HG03159 (cell line): ENCODE results near the gene MRPL48.
A peak's percentile ranks its signal among the peaks of the same experiment; 100 is the strongest.
"Not testable (repeated sequence)": the region's sequence is repeated elsewhere in the genome, so short reads cannot be mapped to it uniquely, and the experiment has no call there.

Experiments used
- ATAC-seq: cut with Tn5 transposase; IDR thresholded peaks from one replicate; pipeline ENCODE4 v1.9.1; 2021; ENCODE audit warnings: mild to moderate bottlenecking, moderate library complexity; ENCODE audit not compliant: unreplicated experiment

The MRPL48 gene

GRCh38 chr11:73787643-73788558, at the start of gene MRPL48:
Gene MRPL48 (plus strand): TSS chr11:73787874. CDS start chr11:73787972, 98 bp downstream.
- ATAC-seq: peak; percentile 93

DNA sequence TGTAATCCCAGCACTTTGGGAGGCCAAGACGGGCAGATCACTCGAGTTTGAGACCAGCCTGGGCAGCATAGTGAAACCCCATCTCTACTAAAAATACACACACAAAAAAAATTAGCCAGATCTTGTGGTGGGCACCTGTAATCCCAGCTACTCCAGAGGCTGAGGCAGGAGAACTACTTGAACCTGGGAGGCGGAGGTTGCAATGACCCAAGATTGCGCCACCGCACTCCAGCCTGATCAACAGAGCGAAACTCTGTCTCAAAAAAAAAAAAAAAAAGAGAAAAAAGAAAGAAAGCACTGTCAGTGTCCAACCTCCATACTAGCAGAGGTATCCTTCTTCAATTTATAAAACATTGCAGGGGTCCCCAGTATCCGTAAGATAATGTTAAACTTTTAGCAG, 44.6 kb upstream of the MRPL48 start:
- no peak for ATAC-seq

DNA sequence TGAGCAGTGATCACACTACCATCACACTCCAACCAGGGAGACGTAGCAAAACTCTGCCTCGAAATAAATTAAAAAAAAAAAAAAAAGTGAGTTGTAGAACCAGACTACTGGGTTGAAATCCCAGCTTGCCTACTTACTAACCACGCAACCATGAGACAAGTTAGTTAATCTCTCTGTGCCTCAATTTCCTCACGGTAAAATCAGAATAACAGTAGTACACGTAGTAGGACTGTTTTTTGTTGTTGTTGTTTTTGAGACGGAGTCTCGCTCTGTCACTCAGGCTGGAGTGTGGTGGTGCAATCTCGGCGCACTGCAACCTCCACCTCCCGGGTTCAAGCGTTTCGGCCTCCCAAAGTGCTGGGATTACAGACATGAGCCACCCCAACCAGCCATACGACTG, 41.0 kb upstream of the MRPL48 start:
- no peak for ATAC-seq

DNA sequence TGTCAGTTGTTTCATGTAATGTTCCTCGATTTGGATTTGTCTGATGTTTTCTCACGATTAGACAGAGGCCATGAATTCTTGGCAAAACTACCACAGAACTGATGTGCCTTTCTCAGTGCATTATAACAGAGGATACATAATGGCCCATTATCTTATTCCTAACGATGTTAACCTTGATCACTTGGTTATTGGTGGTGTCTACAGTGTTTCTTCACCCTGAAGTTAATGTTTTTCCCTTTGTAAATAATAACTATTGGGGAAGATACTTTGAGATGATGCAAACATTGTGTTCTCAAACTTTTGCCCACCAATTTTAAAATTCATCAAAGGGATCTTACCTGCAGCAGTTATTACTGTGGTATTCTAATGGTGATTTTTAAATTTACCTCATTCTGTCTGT, 39.9 kb upstream of the MRPL48 start:
- ATAC-seq: no peak

DNA sequence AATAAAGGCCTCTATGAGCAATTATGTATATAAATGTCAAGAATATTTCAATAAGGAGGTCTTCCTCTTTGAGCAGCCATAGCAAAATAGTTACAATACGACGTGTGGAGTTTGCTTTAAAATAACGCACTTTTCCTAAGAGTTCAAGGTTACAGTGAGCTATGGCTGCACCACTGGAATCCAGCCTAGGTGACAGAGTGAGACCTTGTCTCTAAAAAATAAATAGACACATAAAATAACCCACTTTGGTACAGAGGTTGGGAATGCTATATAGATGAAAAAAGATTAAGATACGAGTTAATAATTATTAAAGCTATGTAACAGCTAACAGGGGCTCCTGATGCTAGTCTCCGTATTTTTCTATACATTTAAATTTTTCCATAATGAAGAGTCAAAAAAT, 39.4 kb upstream of the MRPL48 start:
- no peak for ATAC-seq

GRCh38 chr11:73749118-73749517, 38.6 kb upstream of the MRPL48 start:
- ATAC-seq: no peak

DNA sequence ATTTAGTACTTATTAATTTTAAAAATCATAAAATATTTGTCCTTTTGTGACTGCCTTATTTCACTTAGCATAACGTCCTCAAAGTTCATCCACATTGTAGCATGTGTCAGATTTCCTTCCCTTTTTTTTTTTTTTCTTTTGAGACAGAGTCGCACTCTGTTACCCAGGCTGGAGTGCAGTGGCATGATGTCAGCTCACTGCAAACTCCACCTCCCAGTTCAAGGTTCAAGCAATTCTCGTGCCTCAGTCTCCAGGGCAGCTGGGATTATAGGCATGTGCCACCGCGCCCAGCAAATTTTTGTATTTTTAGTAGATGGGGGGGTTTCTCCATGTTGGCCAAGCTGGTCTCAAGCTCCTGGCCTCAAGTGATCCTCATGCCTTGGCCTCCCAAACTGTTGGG, 37.4 kb upstream of the MRPL48 start:
- ATAC-seq: no peak

DNA sequence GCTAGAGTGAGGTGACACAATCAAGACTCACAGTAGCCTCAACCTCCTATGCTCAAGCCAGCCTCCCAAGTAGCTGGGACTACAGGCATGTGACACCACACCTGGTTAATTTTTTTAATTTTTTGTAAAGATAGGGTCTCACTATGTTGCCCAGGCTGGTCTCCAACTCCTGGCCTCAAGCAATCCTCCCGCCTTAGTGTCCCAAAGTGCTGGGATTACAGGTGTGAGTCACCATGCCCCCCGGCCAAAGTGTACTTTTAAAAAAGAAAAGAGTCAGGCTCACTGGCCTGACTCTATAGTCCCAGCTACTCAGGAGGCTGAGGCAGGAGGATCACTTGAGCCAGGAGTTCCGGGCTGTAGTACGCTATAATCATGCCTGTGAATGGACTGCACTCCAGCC, 36.8 kb upstream of the MRPL48 start:
- ATAC-seq: not testable (repeated sequence)

GRCh38 chr11:73752216-73752867, 35.3 kb upstream of the MRPL48 start:
- no peak for ATAC-seq

GRCh38 chr11:73752903-73753302, 34.8 kb upstream of the MRPL48 start:
- no peak for ATAC-seq

DNA sequence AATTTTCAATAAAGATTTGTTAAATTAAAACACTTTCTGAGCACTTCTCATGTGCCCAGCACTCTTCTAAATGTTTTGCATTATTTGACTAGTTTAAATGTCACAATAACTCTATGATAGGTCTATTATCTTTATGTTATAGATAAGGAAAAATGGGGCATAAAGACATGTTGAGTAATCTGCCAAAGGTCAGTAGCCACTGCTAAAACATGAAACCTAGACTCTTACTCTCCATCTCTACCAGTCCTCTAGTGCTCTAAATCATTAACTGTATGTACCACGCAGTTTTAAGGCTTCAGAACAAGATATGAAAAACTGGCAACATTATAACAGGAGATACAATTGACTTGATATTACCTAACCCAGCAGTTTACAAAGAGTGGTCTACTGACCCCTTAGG, 33.7 kb upstream of the MRPL48 start:
- no peak for ATAC-seq

DNA sequence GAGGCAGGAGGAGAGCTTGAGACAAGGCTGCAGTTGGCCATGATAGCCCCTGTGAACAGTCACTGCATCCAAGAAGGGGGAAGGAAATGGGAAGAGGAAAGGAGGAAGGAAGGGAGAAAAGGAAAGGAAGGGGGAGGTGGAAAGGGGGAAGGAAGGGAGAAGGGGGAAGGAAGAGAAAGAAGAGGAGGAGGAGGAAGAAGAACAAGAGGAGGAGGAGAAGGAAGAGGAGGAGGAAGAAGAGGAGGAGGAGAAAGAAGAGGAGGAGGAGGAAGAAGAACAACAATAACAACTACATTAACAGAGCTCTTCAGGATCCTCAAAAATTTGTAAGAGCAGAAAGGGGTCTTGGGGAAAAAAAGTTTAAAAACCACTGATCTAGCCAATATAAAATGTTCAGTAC, 32.0 kb upstream of the MRPL48 start:
- ATAC-seq: no peak

- ATAC-seq: no peak
Measured at GRCh38 chr11:73757598-73757997, 30.1 kb upstream of the MRPL48 start.

DNA sequence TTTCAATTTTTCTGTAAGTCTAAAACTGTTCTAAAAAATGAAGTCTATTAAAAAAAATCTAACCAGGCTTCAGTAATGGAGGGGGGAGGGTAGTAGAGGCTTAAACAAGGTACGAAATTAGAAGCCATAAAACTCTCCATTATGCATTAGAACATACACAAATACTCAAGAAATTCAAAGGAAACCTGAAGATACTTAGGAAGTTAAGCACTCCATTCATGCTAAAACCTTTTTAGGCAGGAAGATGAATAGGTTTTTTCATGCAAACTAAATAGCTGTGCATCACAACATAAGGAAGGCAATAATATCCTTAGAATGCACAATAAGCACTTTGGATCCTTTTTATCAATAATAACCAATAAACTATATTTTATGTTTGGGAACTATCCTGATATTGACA, 29.2 kb upstream of the MRPL48 start:
- no peak for ATAC-seq

DNA sequence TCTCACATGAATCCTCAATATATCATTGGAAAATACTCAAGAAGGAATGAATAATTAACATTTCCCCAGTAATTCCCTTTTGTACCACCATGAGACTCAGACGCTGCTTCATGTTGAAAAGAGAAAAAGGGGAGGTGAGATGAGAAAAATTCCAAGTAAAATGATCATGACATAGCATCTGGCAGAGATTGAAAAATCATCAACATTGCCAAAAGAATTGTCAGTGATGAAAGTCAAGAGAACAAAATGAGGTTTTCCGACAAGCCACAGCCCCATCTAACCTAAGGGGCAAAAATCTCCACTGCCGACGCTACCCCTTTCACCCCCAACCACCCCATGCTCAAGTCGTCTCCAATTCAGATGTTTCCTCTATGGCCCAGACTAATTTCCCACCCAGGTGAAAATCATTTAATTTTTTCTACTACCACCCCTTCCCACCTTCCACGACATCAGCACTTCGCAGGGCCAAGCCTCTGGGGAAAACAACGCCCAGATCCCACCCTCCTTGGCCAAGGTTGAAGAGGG, 28.0 kb upstream of the MRPL48 start:
- no peak for ATAC-seq

DNA sequence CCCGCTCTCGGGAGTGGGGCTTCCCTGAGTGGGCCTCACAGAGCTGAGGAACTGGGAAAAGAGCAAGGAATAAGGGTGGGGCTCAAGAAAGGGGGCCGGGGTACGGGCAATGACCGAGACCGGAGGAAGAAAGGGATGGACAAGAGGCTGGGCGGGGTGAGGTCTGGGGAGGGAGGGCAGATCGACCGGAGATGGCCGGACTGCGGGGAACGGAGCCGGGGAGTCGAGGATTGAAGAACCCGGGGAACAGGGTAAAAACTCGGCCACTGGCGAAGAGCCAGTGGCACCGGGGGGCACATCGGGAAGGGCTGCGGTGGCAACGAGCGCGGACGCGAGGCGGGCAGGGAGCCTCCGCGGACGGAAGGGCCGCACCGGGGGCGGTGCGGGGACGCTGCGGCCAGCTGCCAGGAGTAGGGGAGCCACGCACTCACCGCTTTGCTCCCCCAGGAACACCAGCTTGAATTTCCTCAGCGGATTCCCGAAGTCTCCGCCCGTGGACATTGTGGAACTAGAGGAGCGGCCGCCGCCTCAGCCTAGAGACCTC, 27.5 kb upstream of the MRPL48 start:
- ATAC-seq: no peak

- peak; percentile 94 for ATAC-seq
Measured at GRCh38 chr11:73760679-73761402, 26.8 kb upstream of the MRPL48 start, which contains the start of gene RAB6A. Gene RAB6A (minus strand): TSS chr11:73761074. CDS start chr11:73760635, 439 bp downstream.

- ATAC-seq: peak; percentile 2
Measured at GRCh38 chr11:73761403-73761945, 26.2 kb upstream of the MRPL48 start.

GRCh38 chr11:73762732-73763131, 24.9 kb upstream of the MRPL48 start:
- no peak for ATAC-seq

DNA sequence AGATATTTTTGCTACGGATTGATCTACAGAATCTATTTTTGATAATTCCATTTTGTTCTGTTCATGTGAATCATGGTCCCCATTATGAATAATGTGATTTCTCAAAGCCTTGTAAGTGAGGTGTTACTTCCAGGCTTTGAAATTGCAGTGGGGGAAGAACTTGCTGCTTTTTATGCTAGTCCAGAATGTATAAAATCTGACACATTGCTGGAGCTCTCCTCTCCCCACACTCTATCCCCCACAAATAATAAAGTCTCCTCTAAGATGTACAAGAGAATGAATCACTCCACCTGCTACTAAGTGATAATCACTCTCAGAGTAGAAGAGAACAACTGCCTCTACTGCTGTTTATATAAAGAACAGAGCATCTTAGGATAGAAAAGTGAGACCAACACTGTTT, 20.9 kb upstream of the MRPL48 start:
- no peak for ATAC-seq

DNA sequence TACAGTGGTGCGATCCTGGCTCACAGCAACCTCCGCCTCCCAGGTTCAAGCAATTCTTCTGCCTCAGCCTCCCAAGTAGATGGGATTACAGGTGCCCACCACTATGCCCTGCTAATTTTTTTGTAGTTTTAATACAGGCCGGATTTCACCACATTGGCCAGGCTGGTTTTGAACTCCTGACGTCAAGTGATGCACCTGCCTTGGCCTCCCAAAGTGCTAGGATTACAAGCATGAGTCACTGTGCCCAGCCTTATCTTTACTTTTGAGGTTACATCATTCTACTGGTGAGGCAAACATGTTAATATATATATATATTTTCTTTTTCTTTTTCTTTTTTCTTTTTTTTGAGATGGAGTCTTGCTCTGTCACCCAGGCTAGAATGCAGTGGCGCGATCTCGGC, 16.9 kb upstream of the MRPL48 start:
- ATAC-seq: not testable (repeated sequence)
